Sigmoid colon (tissue), 7 donors: ENCODE measurements around the gene SULT2B1. TPM values are rescaled to one million over a fixed set of nuclear protein-coding genes. Genes with fewer than 3 reads are reported as not detected.

ENCODE experiments used
- DNase-seq: peaks from one replicate; pipeline ENCODE4 v3.0.0-alpha.2; 2019
- H3K27ac ChIP-seq, 4 donors: fragments of 200-600 bp; sonication (generic); one replicate each; pipeline ENCODE4 v1.5.1; 2016 to 2019; ENCODE audit warnings: mild to moderate bottlenecking in 1 of 4
- H3K27me3 ChIP-seq, 3 donors: fragments of 200-600 bp; sonication (generic); one replicate each; pipeline ENCODE4 v1.5.1; 2019; ENCODE audit warnings: mild to moderate bottlenecking in 1 of 3
- H3K36me3 ChIP-seq, 4 donors: fragments of 200-600 bp; sonication (generic); one replicate each; pipeline ENCODE4 v1.5.1; 2016 to 2019
- H3K4me1 ChIP-seq, 4 donors: fragments of 200-600 bp; sonication (generic); one replicate each; pipeline ENCODE4 v1.5.1; 2017 to 2019
- H3K4me3 ChIP-seq, 4 donors: fragments of 200-600 bp; sonication (generic); one replicate each; pipeline ENCODE4 v1.5.1; 2017 to 2019; ENCODE audit warnings: mild to moderate bottlenecking in 2 of 4, moderate library complexity in 1 of 4
- H3K9me3 ChIP-seq, 4 donors: fragments of 200-600 bp in 3 of 4; sonication (generic) in 3 of 4; one replicate each; pipeline versions ENCODE4 v1.5.1 to v1.6.1; 2013 to 2019
- EP300 ChIP-seq, 4 donors: sonication (generic); formaldehyde crosslinking; IDR thresholded peaks; one replicate each; pipeline ENCODE4 v1.6.1; 2017; ENCODE audit warnings: antibody characterized with exemption in 4 of 4
- POLR2A ChIP-seq, 2 donors: fragments of 450-650 bp; IDR thresholded peaks; one replicate each; pipeline ENCODE4 v1.6.1; 2016; ENCODE audit warnings: antibody characterized with exemption in 2 of 2, mild to moderate bottlenecking in 2 of 2, moderate library complexity in 2 of 2
- POLR2AphosphoS5 ChIP-seq, 4 donors: sonication (generic); formaldehyde crosslinking; IDR thresholded peaks; one replicate each; pipeline ENCODE4 v1.6.1; 2017; ENCODE audit warnings: antibody characterized with exemption in 4 of 4
- WGBS, 2 donors: extraction: QIAGEN DNeasy Blood & Tissue Kit; methylation state at CpG; one replicate each; pipeline ENCODE4 v1.1.7; 2013; 5-methylcytosine and 5-hydroxymethylcytosine counted together
- intact Hi-C: fragments of 100-400 bp; cut with DNase I; formaldehyde crosslinking; loops from one replicate; pipeline ENCODE4 v1.15.1; 2023
- polyA plus RNA-seq, 3 donors: library from polyadenylated mRNA; stranded (reverse); fragments of 200-250 nt; gene quantifications; one replicate each; pipeline ENCODE4 v1.2.3, GENCODE V29; 2013
- total RNA-seq, 4 donors: library from RNA; depleted of rRNA; stranded (reverse); fragments of >200 nt; gene quantifications; one replicate each; pipeline ENCODE4 v1.1.0, GENCODE V29; 2016
- TF ChIP-seq, protein P1 (sequence below), 4 experiments: fragments of 450-650 bp in 3 of 4; fragments of 200-600 bp in 1 of 4; IDR thresholded peaks; one replicate each; pipeline ENCODE4 v1.5.1; 2016 to 2019; ENCODE audit warnings: antibody characterized with exemption in 4 of 4, mild to moderate bottlenecking in 3 of 4, moderate library complexity in 2 of 4
- donor health status: healthy with polysubstance abuse.
- donor health status: Bipolar disorder and iron deficiency.
- donor health status: healthy.

SULT2B1 gene
- total and polyA plus RNA-seq, 7 donors, result 0.82 to 2.8 (median 1.8) TPM; not detected in 3

DNA sequence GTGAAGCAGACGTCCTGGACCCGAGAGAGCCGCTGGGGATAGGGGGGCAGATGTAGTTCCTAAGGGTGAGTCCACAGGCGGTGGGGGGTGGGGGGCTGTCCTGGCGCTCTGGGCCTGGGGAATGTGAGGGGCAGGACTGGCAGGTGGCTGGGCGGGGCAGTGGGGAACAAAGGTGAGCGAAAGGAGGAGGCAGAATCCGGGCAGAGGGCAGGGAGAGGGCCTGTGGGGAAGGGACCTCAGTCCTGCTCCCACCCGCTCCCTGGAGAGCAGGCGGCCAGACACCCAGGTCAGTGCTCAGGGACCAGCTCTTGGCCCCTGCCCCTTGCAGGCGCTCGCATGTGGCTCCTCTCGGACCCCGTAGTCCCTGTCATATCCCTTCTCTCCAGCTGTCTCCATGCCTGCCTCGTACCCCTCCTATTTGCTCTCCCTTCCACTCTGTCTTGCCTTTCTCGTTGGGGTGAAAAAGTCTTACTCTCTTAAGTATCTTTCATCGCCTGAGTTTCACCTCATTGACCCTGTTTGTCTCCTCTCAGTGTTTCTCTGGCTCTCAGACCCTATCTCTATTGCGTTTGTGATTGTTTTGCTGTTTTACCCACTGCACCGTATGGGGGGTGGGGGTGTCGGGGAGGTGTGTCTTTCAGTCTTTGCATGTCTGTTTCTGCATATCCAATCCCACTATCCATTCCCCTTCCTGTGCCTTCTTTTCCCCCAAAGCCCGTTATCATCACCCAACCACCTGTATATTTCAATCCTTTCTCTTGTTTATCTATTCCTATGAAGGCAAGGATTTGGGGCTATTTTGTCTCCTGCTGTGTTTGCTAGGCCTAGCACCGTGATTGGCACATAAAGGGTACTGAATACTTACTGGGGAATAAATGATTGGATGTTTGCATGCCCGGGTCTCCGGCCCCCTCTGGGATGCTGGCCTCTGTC, 73.1 kb downstream of the SULT2B1 start:
- intact Hi-C loops, result loop anchor here (10.0 kb wide), 1 partner anchor 1350 kb away; the partner anchor contains the start of gene INAFM1
- H3K27ac ChIP-seq, result peak overlapping the region; percentile 82 to 87 (median 84)
- H3K4me1 ChIP-seq, result peaks cover 0 to 48% (median 35%) of the 10 kb centered on the region in 4 donors
- peaks cover 0 to 19% (median 0%) of the 10 kb centered on the region in 4 donors for H3K36me3 ChIP-seq
- no peaks in the 10 kb centered on the region for H3K27me3 ChIP-seq
- no peaks in the 10 kb centered on the region for H3K9me3 ChIP-seq
- peak; percentile 69 for DNase-seq
- H3K4me3 ChIP-seq, result peak overlapping the region in 3 of 4 donors; percentile 49 to 55 (median 52)
- peak in 1 of 2 donors; percentile 11 for TF ChIP-seq POLR2A (IDR thresholded peaks at IDR 0.05)
- no peak for TF ChIP-seq POLR2AphosphoS5 (IDR thresholded peaks at IDR 0.05)
- WGBS, 2 donors, result 16 to 62% methylated on average over 24 of the region's 24 CpGs

DNA sequence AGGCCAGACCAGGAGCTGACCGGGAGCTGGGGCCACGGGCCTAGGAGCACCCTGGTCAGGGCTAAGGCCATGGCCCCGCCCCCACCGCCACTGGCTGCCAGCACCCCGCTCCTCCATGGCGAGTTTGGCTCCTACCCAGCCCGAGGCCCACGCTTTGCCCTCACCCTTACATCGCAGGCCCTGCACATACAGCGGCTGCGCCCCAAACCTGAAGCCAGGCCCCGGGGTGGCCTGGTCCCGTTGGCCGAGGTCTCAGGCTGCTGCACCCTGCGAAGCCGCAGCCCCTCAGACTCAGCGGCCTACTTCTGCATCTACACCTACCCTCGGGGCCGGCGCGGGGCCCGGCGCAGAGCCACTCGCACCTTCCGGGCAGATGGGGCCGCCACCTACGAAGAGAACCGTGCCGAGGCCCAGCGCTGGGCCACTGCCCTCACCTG, 73.9 kb downstream of the SULT2B1 start:
- intact Hi-C loops, result loop anchor here (10.0 kb wide), 1 partner anchor 1351 kb away; the partner anchor contains the start of gene INAFM1
- Histone ChIP-seq H3K9me3 (no peaks in the 10 kb centered on the region), H3K27me3 (no peaks in the 10 kb centered on the region), H3K4me3 (no peak overlapping the region), H3K4me1 (peaks cover 0 to 51% (median 41%) of the 10 kb centered on the region in 4 donors), H3K27ac (no peak overlapping the region), H3K36me3 (peaks cover 0 to 19% (median 0%) of the 10 kb centered on the region in 4 donors)
- 56 to 90% methylated on average over 30 of the region's 30 CpGs for WGBS, 2 donors
- DNase-seq, result peak; percentile 65
- TF ChIP-seq POLR2AphosphoS5 (IDR thresholded peaks at IDR 0.05), result no peak
- TF ChIP-seq POLR2A (IDR thresholded peaks at IDR 0.05), result no peak
- TF ChIP-seq, protein P1, sequence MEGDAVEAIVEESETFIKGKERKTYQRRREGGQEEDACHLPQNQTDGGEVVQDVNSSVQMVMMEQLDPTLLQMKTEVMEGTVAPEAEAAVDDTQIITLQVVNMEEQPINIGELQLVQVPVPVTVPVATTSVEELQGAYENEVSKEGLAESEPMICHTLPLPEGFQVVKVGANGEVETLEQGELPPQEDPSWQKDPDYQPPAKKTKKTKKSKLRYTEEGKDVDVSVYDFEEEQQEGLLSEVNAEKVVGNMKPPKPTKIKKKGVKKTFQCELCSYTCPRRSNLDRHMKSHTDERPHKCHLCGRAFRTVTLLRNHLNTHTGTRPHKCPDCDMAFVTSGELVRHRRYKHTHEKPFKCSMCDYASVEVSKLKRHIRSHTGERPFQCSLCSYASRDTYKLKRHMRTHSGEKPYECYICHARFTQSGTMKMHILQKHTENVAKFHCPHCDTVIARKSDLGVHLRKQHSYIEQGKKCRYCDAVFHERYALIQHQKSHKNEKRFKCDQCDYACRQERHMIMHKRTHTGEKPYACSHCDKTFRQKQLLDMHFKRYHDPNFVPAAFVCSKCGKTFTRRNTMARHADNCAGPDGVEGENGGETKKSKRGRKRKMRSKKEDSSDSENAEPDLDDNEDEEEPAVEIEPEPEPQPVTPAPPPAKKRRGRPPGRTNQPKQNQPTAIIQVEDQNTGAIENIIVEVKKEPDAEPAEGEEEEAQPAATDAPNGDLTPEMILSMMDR (IDR thresholded peaks at IDR 0.05), result no peak
- no peak for TF ChIP-seq EP300 (IDR thresholded peaks at IDR 0.05)

DNA sequence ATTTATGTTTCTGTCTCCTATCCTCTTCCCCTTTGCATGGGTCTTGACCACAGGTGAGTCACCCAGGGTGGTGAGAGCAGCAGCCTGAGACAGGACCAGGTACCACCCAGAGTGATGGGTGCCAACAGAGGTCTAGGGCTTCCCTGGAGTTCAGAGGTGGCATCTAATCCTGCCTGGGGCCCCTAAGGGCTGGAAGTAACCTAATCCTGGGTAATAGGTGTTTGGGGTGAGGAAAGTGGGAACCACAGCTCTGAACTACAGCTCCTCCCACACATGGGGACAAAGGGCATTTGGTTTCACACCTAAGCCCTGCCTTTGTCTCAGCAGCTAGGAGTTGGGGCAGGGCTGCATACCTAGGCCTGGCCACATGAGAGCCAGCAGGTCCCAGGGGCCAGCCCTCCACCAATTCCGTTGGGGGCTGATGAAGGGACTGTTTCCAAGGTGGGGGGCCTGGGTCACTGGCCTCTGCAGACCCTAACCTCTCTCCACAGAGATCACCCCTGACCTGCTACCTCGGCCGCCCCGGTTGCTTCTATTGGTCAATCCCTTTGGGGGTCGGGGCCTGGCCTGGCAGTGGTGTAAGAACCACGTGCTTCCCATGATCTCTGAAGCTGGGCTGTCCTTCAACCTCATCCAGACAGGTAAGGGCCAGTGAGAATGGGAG, 75.4 kb downstream of the SULT2B1 start:
- Histone ChIP-seq H3K27me3 (no peaks in the 10 kb centered on the region), H3K36me3 (peaks cover 0 to 31% (median 0%) of the 10 kb centered on the region in 4 donors), H3K27ac (peak overlapping the region in 2 of 4 donors; percentile 7 to 91), H3K4me1 (peaks cover 0 to 63% (median 51%) of the 10 kb centered on the region in 4 donors), H3K4me3 (no peak overlapping the region), H3K9me3 (no peaks in the 10 kb centered on the region)
- intact Hi-C loops, result loop anchor here (10.0 kb wide), 1 partner anchor 1353 kb away; the partner anchor contains the start of gene INAFM1
- 56 to 70% methylated on average over 6 of the region's 6 CpGs for WGBS, 2 donors
- DNase-seq, result peak; percentile 68
- no peak for TF ChIP-seq EP300 (IDR thresholded peaks at IDR 0.05)
- TF ChIP-seq POLR2AphosphoS5 (IDR thresholded peaks at IDR 0.05), result no peak
- TF ChIP-seq, protein P1 (IDR thresholded peaks at IDR 0.05), result no peak
- TF ChIP-seq POLR2A (IDR thresholded peaks at IDR 0.05), result no peak

DNA sequence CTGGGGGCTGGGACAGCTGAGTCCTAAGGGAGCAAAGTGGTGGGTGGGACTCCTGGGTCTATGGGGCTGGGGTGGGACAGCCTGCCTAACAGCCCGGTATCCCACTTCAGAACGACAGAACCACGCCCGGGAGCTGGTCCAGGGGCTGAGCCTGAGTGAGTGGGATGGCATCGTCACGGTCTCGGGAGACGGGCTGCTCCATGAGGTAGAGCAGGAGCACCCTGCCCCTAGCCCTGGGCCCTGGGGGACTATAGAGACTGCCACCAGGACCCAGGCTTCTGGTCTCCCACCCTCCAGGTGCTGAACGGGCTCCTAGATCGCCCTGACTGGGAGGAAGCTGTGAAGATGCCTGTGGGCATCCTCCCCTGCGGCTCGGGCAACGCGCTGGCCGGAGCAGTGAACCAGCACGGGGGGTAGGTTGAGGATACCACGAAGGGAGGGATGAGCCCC, 75.9 kb downstream of the SULT2B1 start:
- 75 to 88% methylated on average over 17 of the region's 17 CpGs for WGBS, 2 donors
- TF ChIP-seq POLR2A (IDR thresholded peaks at IDR 0.05) (no peak), EP300 (IDR thresholded peaks at IDR 0.05) (no peak), POLR2AphosphoS5 (IDR thresholded peaks at IDR 0.05) (no peak)
- TF ChIP-seq, protein P1 (IDR thresholded peaks at IDR 0.05), result no peak
- intact Hi-C loops, result loop anchor here (10.0 kb wide), 1 partner anchor 1353 kb away; the partner anchor contains the start of gene INAFM1
- Histone ChIP-seq H3K36me3 (peaks cover 0 to 37% (median 2%) of the 10 kb centered on the region in 4 donors), H3K27ac (peak overlapping the region; percentile 3 to 91 (median 32)), H3K4me1 (peaks cover 0 to 64% (median 53%) of the 10 kb centered on the region in 4 donors), H3K4me3 (no peak overlapping the region), H3K9me3 (no peaks in the 10 kb centered on the region), H3K27me3 (no peaks in the 10 kb centered on the region)
- peak; percentile 70 for DNase-seq
